Bone marrow (tissue), 2 donors: ENCODE results near the gene RBKS.

ENCODE experiments used
- DNase-seq, 2 donors: peaks; one replicate each; lab custom pipeline; 2025; lab: John Stamatoyannopoulos, UW

Gene RBKS

GRCh38 chr2:27831279-27832050 lies 58.7 kb downstream of the RBKS start:
- peak in 1 of 2 donors; percentile 54 for DNase-seq

GRCh38 chr2:27830656-27831055 lies 59.5 kb downstream of the RBKS start:
- DNase-seq = no peak

- DNase-seq = no peak
These were observed 60.4 kb downstream of the RBKS start for GRCh38 chr2:27829791-27830190.

- DNase-seq = no peak
These were observed 61.9 kb downstream of the RBKS start for GRCh38 chr2:27828305-27828704.

- DNase-seq = no peak
These were observed 65.8 kb downstream of the RBKS start for GRCh38 chr2:27824401-27824800.

- no peak for DNase-seq
These were observed 66.6 kb downstream of the RBKS start for GRCh38 chr2:27823569-27823968.

GRCh38 chr2:27823135-27823534 lies 67.1 kb downstream of the RBKS start:
- no peak for DNase-seq

GRCh38 chr2:27822049-27822448 lies 68.1 kb downstream of the RBKS start:
- no peak for DNase-seq

- no peak for DNase-seq
These were observed 74.2 kb downstream of the RBKS start for GRCh38 chr2:27815860-27816438.

GRCh38 chr2:27814758-27815157 lies 75.4 kb downstream of the RBKS start:
- DNase-seq = no peak

- DNase-seq = no peak
These were observed 78.4 kb downstream of the RBKS start for GRCh38 chr2:27811768-27812167.

GRCh38 chr2:27810455-27810854 lies 79.7 kb downstream of the RBKS start:
- no peak for DNase-seq

GRCh38 chr2:27809761-27810241 lies 80.4 kb downstream of the RBKS start:
- DNase-seq = peak in 1 of 2 donors; percentile 65

GRCh38 chr2:27808984-27809383 lies 81.2 kb downstream of the RBKS start:
- DNase-seq = no peak

GRCh38 chr2:27808418-27808817 lies 81.8 kb downstream of the RBKS start:
- no peak for DNase-seq

GRCh38 chr2:27807476-27807875 lies 82.7 kb downstream of the RBKS start:
- DNase-seq = no peak

GRCh38 chr2:27806311-27807059 lies 83.7 kb downstream of the RBKS start:
- DNase-seq = no peak

GRCh38 chr2:27805180-27805579 lies 85.0 kb downstream of the RBKS start:
- DNase-seq = no peak

- DNase-seq = peak in 1 of 2 donors; percentile 19
These were observed 86.0 kb downstream of the RBKS start for GRCh38 chr2:27804146-27804545.

- no peak for DNase-seq
These were observed 87.1 kb downstream of the RBKS start for GRCh38 chr2:27803046-27803445.

- DNase-seq = no peak
These were observed 87.6 kb downstream of the RBKS start for GRCh38 chr2:27802547-27802946.

GRCh38 chr2:27800856-27801255 lies 89.3 kb downstream of the RBKS start:
- no peak for DNase-seq

GRCh38 chr2:27799646-27800010 lies 90.6 kb downstream of the RBKS start:
- no peak for DNase-seq
